Fibroblast of the aortic adventitia (primary cell): ENCODE data around the gene PLS3. TPM values are rescaled to one million over a fixed set of nuclear protein-coding genes. Genes with fewer than 3 reads are reported as not detected.
A peak's percentile ranks its signal among the peaks of the same experiment; 100 is the strongest.

Experiments
- DNase-seq: peaks from one replicate; pipeline ENCODE4 v3.0.0-alpha.2; 2010; ENCODE audit warnings: low read depth
- H3K4me3 ChIP-seq: 2 replicates; pipeline ENCODE4 v1.5.1; 2011; ENCODE audit warnings: low read depth, mild to moderate bottlenecking, control low read depth, low read length, moderate library complexity
- CTCF ChIP-seq: IDR thresholded peaks from 2 replicates; pipeline ENCODE4 v1.5.1; 2011; ENCODE audit warnings: mild to moderate bottlenecking, low read length, control low read depth, inconsistent platforms; ENCODE audit not compliant: insufficient read depth
- total RNA-seq: library from RNA; depleted of rRNA; stranded (reverse); fragments of >200 nt; gene quantifications from 2 replicates; pipeline ENCODE4 v1.2.3, GENCODE V29; 2012; ENCODE audit warnings: low replicate concordance

The PLS3 gene
- total RNA-seq, 1 donor = 309 TPM

- no peak for DNase-seq
- TF ChIP-seq CTCF = no peak
- no peak overlapping the region for H3K4me3 ChIP-seq
Observed at GRCh38 chrX:115602308-115602707, 41.3 kb downstream of the PLS3 start.

GRCh38 chrX:115602729-115603389 is 41.9 kb downstream of the PLS3 start:
- TF ChIP-seq CTCF = no peak
- no peak overlapping the region for H3K4me3 ChIP-seq
- no peak for DNase-seq

GRCh38 chrX:115603534-115604074 is 42.6 kb downstream of the PLS3 start:
- TF ChIP-seq CTCF = no peak
- H3K4me3 ChIP-seq = no peak overlapping the region
- no peak for DNase-seq

- H3K4me3 ChIP-seq = no peak overlapping the region
- no peak for DNase-seq
- no peak for TF ChIP-seq CTCF
Observed at GRCh38 chrX:115606861-115607260, 45.9 kb downstream of the PLS3 start.

- no peak for TF ChIP-seq CTCF
- no peak for DNase-seq
- no peak overlapping the region for H3K4me3 ChIP-seq
Observed at GRCh38 chrX:115609621-115610020, 48.6 kb downstream of the PLS3 start.

GRCh38 chrX:115616943-115617563 is 56.1 kb downstream of the PLS3 start:
- DNase-seq = peak; percentile 58
- no peak for TF ChIP-seq CTCF
- no peak overlapping the region for H3K4me3 ChIP-seq
